Sciatic nerve (tissue), 2 donors: ENCODE data around the gene ANKRD12. TPM values are rescaled to one million over a fixed set of nuclear protein-coding genes. Genes with fewer than 3 reads are reported as not detected.

Experiments used
- ATAC-seq: fragments of 200-7000 bp; cut with Tn5 transposase; one replicate; pipeline ENCODE4 v1.9.1; 2020; ENCODE audit warnings: mild to moderate bottlenecking, moderate library complexity
- DNase-seq: peaks from one replicate; pipeline ENCODE4 v3.0.0-alpha.2; 2020; ENCODE audit warnings: low spot score
- intact Hi-C: fragments of 100-400 bp; cut with DNase I; formaldehyde crosslinking; loops from one replicate; pipeline ENCODE4 v1.14.2; 2022
- total RNA-seq: library from RNA; stranded (reverse); fragmentation: NEBNext Ultra II Directional; extraction: Animal tissue kit (Norgen Biotek cat#: 25700); gene quantifications from one replicate; pipeline ENCODE4 v1.2.1, GENCODE V29; 2021
- donor health status: DM: no; HTN: no; CAD: no.
- donor health status: DM: no; HTN: no; CAD: no.

Gene ANKRD12
- total RNA-seq, 1 donor from 2014 or later, result 164 TPM

DNA sequence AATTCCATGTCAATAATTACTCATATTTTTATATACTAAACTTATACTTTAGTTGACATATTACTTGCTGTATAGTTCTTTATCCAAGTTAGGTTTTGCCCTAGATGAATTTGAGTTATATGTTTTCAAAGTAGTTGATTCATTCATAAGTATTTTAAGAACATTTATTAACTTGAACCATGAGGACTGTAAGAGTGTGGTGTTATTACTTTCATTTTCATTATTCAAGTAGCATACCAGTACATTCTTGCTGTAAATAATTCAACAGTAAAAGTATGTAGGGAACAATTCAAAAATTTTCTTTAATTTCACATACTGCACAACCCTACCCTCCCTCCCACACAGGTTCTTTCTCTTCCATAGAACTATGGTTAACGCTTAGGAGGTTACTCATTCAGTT is 75.4 kb downstream of the ANKRD12 start:
- intact Hi-C loops, result no loop called here
- ATAC-seq, result no peak
- no peak for DNase-seq

DNA sequence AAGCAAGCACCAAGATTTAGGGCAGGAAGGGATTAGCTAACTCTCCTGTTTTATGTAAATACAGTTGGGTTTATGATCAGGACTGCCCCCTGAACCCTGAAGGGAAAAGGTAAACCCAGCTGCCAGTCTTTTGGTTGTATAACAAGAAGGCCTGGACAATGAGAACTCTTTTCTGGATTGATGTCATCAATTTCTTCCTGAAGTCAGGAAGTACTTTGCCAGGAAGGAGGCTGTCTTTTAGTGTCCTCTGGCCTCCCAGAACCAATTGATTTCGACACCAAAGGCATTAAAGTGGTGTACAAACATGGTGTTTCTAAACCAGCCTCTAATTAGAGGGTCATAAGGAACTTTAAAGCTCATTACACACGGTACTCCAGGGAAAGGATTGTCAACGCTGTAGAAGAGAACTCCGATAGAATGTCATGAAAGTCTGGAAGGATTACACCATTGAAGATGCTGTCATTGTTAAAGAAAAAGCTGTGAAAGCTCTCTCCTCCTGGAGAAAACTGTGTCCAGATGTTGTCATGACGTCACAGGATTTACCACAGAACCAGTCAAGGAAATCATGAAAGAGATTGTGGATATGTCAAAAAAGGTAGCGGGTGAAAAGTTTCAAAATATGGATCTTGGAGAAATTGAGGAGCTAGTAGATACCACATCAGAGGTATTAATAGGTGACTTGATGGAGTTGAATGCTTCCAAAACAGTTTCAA is 78.8 kb downstream of the ANKRD12 start:
- DNase-seq (no peak), ATAC-seq (no peak)
- intact Hi-C loops, result loop anchor here (2.0 kb wide), 1 partner anchor 45 kb away; no protein-coding TSS in a partner anchor

DNA sequence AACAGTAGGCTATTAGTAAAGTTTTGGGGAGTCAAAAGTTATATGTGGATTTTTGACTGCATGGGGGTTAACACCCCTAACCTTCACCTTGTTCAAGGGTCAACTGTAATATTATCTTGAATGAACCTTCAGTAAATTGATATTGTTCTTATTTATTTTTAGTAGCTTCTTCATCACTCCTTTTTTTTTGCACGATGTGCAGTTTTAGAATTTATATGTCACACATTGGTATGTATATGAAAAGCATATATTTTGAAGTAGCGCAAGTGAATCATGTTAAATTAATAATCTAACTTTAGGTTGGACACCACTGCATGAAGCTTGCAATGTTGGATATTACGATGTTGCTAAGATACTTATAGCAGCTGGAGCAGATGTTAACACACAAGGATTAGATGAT is 79.9 kb downstream of the ANKRD12 start:
- ATAC-seq, result no peak
- intact Hi-C loops, result no loop called here
- no peak for DNase-seq

DNA sequence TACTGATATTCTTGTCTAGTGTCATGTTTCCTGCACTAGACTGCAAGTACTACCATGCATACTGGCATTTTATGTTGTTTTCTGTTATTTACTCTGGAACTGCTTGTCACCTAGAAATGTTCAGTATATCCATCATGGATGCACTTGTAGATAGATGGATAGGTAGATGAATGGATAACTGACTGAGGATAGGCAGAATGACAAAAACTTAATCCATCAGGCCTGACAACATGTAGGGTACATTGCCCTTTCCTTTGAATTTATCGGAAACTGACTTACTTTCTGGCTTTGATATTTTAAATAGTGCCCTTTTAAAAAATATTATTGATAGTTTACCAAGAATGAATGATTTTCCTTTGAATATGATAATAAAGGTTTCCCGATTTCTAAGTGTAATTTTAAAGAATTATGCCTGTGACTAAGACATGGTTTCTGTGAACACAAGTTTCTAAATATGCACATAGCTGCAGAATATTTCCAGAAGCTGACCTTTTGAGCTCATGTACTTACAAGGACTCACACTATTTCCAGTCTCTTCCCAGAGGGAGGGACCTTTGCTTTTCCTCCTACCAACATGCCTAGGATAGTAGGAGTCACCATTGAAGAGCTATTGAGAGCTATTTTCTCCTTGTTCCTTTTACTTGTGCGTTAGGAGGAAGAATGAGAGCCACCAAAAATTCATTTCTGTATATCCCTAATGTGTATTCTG is 81.3 kb downstream of the ANKRD12 start:
- intact Hi-C loops, result no loop called here
- no peak for DNase-seq
- peak; percentile 55 for ATAC-seq

DNA sequence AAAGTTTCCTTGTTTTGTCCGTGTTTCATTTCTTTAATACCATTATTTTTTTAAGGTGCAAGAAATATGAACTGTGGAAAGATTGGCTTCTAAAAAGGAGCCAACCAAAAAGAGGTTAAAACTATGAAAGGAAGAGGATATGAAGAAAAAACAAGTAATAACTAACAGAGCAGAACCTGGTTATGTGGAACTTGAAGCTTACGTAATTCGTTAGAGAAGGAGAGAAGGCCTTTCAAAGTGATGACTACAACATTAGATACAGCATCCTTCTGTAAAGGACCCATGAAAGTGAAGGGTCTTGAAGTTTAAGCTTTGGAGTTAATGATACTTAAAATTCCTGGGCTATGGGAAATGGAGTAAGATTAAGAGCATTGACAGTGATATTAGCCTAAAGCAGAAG is 84.5 kb downstream of the ANKRD12 start:
- DNase-seq, result no peak
- intact Hi-C loops, result no loop called here
- ATAC-seq, result no peak

DNA sequence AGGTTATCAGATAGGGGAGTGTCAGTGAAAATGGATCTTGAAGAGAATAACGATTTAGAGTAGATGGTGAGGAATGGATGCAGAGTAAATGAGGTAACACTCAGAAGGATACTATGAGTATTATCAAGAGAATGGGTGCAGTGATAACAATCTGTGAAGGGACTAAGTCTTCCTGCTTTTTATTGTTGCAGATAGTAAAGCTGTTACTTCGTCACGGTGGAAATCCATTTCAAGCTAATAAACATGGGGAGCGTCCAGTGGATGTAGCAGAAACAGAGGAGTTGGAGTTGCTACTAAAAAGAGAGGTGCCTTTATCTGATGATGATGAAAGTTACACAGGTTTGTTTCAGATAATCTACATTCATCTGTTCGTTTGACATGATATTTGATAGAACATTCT is 85.1 kb downstream of the ANKRD12 start:
- intact Hi-C loops, result no loop called here
- no peak for ATAC-seq
- DNase-seq, result no peak

DNA sequence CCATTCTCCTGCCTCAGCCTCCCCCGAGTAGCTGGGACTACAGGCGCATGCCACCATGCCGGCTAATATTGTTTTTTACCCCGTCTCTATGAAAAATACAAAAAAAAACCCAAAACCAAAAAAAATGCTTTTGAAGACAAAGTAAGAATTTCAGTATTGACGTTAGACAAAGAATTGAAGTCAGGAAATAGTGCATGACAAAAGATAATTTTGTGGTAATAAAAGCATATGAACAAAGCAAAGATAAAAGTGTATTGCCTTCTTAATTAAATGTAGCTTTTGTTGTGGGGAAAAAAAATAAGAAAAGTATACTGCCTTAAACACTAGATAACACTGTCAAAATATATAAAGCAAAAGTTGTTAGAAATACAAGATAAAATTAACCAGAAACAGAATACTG is 86.8 kb downstream of the ANKRD12 start:
- no peak for ATAC-seq

DNA sequence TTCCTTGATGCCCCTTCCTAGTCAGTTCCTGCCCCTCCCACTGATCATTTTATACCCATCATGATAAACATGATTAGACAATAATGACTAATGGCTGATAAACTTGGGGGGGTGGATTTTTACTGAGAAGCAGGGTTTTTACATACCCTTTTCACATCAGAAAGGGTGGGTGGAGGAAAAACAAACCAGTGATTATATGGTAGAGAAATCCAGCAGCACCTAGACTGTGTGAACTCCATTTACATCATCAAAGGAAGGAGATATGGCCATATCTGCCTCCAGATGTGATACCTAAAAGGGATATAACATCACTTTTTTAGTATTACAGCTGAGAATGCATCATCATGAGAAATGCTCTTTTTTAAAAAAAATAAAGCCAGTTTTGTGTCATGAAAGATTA is 89.9 kb downstream of the ANKRD12 start:
- DNase-seq, result no peak
- no peak for ATAC-seq
- intact Hi-C loops, result no loop called here

More for the DNA sequence above, 86.8 kb downstream of the ANKRD12 start:
- no peak for DNase-seq
- intact Hi-C loops, result no loop called here

DNA sequence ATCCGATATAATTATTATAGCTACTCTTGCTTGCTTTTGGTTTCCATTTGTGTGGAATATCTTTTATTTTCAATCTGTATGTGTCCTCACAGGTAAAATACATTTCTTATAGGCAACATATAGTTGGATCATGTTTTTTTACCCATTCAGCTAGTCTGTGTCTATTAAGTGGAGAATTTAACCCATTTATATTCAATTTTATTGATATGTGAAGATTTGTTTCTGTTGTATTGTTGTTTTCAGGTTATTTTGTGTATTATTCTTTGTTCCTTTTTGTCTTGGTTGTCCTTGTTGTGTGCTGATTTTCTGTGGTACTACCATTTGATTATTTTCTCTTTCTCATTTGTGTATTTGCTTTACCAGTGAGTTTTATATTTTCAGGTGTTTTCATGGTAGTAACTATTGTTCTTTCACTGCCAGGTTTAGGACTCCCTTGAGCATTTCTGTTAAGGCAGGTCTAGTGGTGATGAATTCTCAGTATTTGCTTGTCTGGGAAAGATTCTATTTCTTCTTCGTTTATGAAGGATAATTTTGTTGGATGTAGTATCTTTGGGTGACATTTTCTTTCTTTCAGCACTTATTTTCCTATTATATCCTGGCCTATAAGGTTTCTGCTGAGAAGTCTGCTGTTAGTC is 95.4 kb downstream of the ANKRD12 start:
- intact Hi-C loops, result no loop called here
- ATAC-seq, result no peak
- no peak for DNase-seq

DNA sequence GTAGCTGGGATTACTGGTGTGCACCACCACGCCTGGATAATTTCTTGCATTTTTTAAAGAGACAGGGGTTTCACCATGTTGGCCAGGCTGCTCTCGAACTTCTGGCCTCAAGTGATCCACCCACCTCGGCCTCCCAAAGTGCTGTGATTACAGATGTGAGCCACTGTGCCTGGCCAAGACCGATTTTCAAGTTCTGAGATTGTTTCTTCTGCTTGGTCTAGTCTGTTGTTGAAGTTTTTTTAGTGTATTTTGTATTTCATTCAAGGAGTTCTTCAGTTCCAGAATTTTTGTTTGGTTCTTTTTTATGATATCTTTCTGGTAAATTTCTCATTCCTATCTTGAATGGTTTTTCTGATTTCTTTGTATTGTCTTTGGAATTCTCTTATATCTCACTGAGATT is 96.4 kb downstream of the ANKRD12 start:
- no peak for ATAC-seq
- intact Hi-C loops, result no loop called here
- DNase-seq, result no peak

DNA sequence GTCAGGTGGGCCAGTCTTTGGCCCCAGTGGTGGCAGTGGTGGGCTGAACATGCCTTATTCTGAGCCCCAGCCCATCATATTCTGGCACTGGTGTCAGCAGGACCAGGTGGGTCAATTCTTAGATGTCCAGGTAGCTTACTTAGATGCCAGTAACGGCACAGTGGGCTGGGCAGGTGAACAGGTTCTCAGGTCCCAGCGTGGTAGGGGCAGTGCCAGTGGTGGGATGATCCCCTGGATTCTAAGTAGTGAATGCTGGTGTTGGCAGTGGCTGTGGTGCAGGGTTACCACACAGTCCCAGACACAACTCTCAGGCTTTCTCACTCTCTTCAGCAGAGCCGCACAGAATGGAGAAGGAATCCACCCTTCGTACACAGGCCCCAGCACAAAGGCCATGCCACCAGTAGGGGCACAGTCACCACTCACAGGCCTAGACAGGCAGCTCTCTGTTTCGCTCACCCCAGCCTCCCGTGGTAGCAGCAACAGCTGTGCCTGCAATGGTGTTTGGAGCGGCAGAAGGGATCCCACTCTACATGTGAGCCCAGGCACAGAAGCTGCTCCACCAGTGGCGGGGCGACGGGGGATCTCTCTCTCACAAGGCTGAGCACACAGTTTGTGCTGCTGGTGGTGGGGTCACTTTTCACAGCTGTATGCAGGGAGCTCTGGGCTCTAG is 97.3 kb downstream of the ANKRD12 start:
- no peak for DNase-seq
- no peak for ATAC-seq
- intact Hi-C loops, result no loop called here

DNA sequence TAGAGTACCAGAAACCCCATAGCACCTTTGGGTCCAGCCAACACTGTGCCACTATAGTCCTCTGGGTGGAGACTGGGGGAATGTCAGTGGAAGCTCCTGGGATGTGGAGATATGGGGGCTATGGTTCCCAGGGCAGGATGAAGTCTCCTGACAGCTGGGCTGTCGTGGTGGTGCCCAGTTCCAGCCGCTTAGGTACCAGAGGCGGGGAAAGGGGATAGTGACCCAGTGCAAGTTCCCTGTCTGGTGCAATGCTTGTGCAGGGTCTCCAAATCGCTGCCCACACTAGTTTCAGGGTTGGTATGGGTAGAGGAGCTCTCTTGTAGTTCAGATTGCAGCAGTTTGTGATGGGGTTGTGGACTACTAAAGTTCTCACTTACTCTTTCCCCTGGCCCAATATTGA is 97.9 kb downstream of the ANKRD12 start:
- ATAC-seq (no peak), DNase-seq (no peak)
- intact Hi-C loops, result no loop called here

DNA sequence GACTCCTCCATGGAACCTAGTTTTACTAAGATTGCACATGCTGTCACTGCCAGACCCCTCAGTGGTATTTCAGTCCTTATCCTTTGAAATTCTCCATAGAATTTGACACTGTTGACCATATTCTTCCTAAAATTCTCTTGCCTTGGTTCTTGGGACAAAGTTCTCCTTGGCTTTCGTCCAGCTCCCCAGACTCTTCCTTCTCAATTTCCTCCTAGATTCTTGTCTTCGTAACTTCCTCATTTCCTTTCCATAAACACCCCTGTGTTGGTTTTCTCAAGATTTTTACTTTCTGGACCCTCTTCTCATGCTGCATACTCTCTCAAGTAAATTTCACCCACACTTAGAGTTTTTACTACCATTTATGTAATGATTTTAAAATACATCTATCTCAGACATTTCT is 101.4 kb downstream of the ANKRD12 start:
- intact Hi-C loops, result no loop called here
- ATAC-seq (no peak), DNase-seq (no peak)

DNA sequence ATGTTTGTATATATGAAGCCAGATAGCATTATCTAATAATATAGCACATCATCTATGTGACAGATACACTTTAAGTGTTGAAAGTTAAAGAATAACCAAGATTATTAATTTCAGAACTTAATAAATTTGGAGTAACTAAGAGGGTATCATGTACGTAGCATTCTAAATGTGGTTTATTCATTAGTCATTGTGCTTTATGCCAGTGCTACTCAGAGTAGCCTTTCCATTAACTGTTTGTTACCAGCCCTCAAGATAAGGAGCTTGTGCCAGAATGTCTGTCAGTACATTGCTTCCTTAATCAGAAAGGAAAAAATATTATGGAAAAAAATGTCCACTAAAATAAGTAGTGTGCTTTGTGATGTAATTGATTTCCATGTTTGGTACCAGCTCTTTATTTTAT is 103.1 kb downstream of the ANKRD12 start:
- DNase-seq (no peak), ATAC-seq (no peak)
- intact Hi-C loops, result no loop called here

DNA sequence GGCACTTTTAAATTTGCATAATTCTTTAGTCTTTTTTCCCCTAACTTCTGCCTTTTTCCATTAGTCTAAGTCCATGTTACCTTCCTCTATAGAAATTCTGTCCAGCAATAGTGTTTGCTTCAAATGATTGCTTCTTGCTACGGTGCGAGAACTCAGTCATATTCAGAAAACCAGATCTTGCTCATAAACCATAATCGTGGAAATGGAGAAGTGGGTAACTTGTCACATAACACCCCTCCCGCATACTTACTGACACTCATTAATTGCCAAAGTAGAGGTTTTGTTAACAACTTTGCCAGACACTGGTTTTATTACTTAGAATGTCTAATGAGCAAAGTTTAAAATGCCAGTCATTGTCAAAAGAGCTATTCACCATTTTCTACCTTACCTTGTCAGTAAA is 103.7 kb downstream of the ANKRD12 start:
- intact Hi-C loops, result no loop called here
- no peak for ATAC-seq
- DNase-seq, result no peak

DNA sequence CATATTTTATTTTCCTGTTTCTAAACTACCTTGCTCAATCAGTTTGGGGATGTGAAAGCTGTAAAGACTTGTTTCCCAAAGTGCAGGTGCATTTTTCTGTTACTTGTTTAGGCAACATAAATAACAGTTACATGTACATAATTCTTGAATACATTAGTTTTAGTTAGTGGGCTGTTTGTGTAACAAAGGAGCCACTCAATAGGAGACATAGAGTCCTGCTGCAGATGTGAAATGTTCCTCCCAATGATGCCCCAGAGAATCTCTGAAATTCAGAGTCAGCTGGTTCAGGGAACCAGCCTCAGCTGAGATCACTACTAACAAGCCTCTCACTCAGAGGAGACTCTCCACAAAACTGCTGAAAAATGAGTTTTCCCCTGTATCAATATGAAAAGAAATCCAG is 106.4 kb downstream of the ANKRD12 start:
- ATAC-seq (no peak), DNase-seq (no peak)
- intact Hi-C loops, result no loop called here

DNA sequence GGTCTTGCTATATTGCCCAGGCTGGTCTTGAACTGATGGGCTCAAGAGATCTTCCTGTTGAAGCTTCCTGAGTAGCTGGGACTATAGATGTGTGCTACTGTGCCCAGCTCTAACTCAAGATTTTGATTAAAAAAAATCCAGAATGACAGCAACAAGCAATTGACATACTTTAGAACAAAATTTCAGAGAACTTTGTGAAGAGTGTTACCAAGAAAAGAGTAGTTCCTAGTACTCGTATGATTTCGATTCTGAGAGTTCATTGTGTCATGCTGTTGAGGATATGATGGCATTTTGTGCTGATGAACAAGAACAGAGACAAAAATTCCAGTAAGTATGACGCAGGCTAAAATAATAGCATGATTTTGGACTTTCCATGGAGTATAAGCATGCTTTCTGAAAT is 107.8 kb downstream of the ANKRD12 start:
- ATAC-seq (no peak), DNase-seq (no peak)
- intact Hi-C loops, result no loop called here

DNA sequence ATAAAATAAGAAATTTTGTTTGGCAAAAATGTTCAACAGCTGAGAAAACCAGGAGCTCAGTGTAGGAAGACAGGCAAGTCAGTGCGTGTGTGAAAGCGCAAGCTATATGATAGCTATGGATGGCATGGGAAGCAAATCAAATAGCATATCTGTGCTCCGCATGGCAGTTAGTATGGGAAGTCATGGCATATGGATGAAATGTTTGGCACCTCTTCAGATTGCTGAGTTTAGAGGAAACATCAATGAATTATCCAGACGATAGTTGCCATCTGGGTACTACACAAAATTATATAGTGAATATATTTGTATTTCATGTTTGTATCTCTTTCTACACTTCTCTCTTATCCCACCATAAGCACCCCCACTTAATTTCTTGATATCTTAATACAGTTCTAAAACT is 112.1 kb downstream of the ANKRD12 start:
- DNase-seq, result no peak
- ATAC-seq, result no peak
- intact Hi-C loops, result no loop called here

DNA sequence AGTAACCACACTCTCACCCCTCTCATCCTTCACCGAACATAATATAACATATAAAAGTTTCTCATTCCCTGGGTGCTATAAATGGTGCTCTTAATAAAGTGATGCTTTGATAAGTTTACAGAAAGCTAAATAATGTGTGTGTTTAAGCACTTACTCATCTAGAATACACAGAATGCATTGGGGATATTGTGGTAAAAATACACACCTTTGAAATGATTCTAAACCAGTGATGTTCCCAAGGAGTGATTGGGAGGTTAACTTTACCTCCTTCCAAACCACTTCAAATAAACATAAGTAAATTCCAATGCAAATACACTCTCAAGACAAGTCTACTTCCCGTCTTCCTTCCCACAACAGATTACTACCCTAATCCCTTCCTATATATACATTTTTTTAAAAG is 112.7 kb downstream of the ANKRD12 start:
- no peak for ATAC-seq
- DNase-seq, result no peak
- intact Hi-C loops, result no loop called here

DNA sequence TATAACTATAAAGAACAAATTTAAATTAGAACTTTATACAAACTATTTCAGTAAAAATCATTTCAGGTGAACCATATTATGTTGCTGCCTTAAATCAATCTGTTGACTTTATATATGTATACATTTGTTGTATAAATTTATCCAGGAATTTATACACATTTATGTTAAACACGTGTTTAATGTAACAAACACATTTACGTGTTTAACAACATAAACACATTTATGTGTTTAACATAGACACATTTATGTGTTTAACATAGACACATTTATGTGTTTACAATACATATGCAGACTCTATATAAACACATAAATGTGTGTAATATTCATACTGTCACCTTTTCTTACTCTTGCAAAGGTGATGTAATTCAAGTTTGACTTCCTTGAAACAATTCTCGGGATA is 122.6 kb downstream of the ANKRD12 start:
- intact Hi-C loops, result no loop called here
- ATAC-seq (no peak), DNase-seq (no peak)
